ENCODE measurements around the gene NKX2-2. TPM values are rescaled to one million over a fixed set of nuclear protein-coding genes. Genes with fewer than 3 reads are reported as not detected.

The NKX2-2 gene
- total RNA-seq, 6 experiments from 2014 or later = 0.32 to 0.63 (median 0.44) TPM; not detected in 2

DNA sequence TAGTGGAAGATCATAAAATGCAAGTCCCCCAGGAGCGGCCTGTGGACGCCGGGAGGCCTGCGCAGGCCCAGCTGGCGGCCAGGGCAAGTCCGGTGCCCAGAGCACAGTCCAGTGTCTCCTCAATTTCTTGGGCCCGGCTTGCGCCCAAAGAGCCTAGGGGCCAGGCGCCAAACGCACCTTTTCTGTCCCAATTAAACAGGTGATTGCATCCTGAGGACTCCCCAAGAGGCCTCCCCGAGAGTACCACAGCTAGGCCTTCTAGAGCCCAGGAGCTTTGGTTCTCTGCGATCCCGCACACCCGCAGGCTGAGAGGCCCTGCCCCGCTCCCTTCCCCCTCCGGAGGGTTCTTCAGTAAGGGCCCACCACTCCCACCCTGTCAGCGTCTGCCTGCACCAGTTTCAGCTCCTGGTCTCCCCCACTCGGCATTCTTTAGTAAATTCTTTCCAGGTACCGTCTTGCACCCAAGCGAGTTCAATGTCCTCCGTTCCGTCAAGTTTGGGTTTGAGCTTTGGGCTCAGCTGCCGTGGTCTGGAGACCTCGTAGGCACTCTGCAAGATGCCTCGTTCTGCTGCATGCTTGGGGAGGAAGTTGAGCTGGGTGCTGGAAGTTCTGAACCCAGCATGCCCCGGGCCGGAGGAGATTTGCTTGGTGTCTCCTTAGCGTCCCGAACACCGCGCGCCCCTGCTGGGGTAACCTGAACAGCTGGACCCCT lies 3.9 kb upstream of the NKX2-2 start:
- Mint-ChIP-seq H3K4me1 (ENCODE audit: low read depth) (peaks cover 23% of the 10 kb centered on the region), H3K27ac (no peak overlapping the region)

DNA sequence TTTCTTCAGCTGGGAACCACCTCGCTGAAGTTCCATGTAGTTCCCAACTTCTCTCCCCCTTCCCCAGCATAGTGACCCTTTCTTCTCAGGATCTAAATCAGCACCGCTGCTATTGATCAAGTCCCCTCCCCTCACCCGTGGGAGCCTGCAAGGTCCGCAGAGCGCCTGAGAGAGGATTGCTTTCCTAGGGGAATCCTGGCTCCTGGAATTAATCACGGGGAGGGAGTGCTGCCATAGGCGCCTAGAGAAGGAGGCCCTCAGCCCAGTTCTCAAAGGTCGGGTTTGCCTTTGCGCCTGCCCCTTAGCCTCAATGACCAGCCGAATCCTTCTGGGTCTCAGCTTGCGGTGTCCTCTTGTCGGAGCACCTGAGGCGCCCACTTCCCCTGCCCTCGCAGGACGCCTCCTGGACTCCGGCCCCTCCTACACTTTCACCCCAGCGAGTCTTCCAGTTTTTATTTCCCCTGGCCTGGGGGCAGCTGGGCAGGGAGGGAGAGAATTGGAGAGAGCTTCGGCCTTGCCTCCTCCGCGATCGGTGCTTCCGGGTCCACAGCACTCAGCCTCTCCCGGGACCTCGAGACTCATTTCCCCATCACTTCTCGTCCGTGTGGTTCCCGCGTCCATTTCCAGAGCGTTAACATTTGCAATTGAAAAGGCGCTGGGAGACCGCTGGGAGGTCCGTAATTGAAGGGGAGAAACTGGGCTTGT lies 3.1 kb upstream of the NKX2-2 start:
- no peak for DNase-seq
- H3K27ac Mint-ChIP-seq = no peak overlapping the region
- peaks cover 23% of the 10 kb centered on the region for H3K4me1 Mint-ChIP-seq (ENCODE audit: low read depth)
- peaks cover 70% of the 10 kb centered on the region for H3K27me3 Mint-ChIP-seq (ENCODE audit: insufficient read depth)
- TF ChIP-seq, protein P1, sequence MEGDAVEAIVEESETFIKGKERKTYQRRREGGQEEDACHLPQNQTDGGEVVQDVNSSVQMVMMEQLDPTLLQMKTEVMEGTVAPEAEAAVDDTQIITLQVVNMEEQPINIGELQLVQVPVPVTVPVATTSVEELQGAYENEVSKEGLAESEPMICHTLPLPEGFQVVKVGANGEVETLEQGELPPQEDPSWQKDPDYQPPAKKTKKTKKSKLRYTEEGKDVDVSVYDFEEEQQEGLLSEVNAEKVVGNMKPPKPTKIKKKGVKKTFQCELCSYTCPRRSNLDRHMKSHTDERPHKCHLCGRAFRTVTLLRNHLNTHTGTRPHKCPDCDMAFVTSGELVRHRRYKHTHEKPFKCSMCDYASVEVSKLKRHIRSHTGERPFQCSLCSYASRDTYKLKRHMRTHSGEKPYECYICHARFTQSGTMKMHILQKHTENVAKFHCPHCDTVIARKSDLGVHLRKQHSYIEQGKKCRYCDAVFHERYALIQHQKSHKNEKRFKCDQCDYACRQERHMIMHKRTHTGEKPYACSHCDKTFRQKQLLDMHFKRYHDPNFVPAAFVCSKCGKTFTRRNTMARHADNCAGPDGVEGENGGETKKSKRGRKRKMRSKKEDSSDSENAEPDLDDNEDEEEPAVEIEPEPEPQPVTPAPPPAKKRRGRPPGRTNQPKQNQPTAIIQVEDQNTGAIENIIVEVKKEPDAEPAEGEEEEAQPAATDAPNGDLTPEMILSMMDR (IDR thresholded peaks at IDR 0.05) = no peak
- no peak overlapping the region; the same call in 1 of the 2 replicates for H3K4me3 Mint-ChIP-seq
- no peaks in the 10 kb centered on the region for H3K36me3 Mint-ChIP-seq (ENCODE audit: low read depth)
- no peaks in the 10 kb centered on the region for H3K9me3 Mint-ChIP-seq

More for the DNA sequence above, 3.9 kb upstream of the NKX2-2 start:
- Mint-ChIP-seq H3K27me3 (ENCODE audit: insufficient read depth) (peaks cover 67% of the 10 kb centered on the region), H3K36me3 (ENCODE audit: low read depth) (no peaks in the 10 kb centered on the region), H3K4me3 (no peak overlapping the region), H3K9me3 (no peaks in the 10 kb centered on the region)
- TF ChIP-seq, protein P1 (IDR thresholded peaks at IDR 0.05) = no peak
- no peak for DNase-seq

DNA sequence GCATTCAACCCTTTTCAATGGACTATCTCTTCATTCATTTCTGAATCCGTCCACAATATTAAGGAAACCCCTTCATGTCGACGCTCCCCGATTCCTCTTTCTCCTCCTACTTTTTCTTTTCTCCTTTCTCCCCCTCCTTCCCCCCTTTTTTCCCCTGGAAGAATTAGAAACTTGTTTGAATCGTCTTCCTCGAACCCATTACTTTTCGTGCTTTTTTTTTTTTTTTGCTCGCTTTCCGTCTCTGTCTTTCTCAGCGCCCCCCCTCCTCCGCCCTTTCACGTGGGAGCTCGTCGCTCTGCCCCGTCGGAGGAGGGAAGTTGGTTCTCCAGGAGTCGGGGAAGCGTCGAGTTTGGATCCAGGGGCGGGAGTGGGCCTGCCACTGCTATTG lies 2.3 kb upstream of the NKX2-2 start:
- no peaks in the 10 kb centered on the region; the same call in 1 of the 2 replicates for H3K9me3 Mint-ChIP-seq
- H3K4me1 Mint-ChIP-seq (ENCODE audit: low read depth) = peaks cover 22% of the 10 kb centered on the region
- DNase-seq = no peak
- H3K36me3 Mint-ChIP-seq (ENCODE audit: low read depth) = 0 out of 2 replicates have a peak, but pooled peaks cover 4% of the 10 kb centered on the region
- no peak overlapping the region for H3K27ac Mint-ChIP-seq
- H3K27me3 Mint-ChIP-seq (ENCODE audit: insufficient read depth) = peaks cover 73% of the 10 kb centered on the region
- TF ChIP-seq, protein P1 (IDR thresholded peaks at IDR 0.05) = no peak
- H3K4me3 Mint-ChIP-seq = no peak overlapping the region; the same call in 1 of the 2 replicates

DNA sequence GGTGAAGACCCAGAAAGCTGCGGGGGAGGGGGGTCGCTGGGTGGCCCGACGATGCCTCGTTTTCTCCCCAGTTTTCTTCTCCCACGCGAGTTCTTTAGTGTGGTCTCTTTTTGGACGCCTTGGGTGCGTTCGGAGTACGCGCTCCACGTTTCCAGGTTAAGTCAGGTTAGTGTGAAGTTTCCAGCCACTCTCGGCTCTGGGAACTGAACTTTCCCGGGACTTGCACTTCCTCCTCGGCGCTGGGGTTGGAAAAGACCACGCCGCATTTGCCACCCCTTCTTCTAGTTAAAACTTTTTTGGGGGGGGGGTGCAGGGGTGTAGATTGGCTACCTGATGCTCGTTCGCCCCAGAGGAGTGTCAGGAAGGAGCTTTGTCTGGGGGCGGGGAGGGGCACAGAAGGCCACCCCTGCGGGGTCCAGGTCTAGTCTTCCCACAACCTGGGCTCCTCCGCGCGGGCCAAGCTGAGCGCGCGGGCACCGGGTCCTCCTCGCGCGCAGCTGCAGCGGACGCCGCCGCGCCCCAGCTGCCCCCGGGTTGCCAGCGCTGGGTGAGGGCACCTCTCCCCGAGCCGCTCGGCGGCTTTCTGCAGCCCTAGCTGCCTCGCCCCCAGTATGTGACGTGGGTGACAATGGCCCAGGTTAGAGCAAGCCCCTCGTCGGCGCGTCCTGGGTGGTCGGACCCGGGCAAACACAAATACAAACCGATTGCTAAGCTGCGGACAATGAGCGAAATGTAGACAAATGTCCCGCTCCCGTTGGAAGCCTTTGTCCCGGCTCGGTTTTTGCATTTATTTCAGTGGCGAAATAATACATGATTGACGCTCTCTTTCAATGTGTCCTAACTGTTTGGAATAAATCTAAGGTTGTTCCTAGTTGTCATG lies 1.7 kb upstream of the NKX2-2 start:
- DNase-seq = no peak

More for the DNA sequence above, 1.7 kb upstream of the NKX2-2 start:
- TF ChIP-seq, protein P1 (IDR thresholded peaks at IDR 0.05) = no peak
- Mint-ChIP-seq H3K4me1 (ENCODE audit: low read depth) (peaks cover 16% of the 10 kb centered on the region), H3K4me3 (no peak overlapping the region; the same call in 1 of the 2 replicates), H3K27ac (no peak overlapping the region), H3K9me3 (no peaks in the 10 kb centered on the region; the same call in 1 of the 2 replicates), H3K27me3 (ENCODE audit: insufficient read depth) (peaks cover 67% of the 10 kb centered on the region), H3K36me3 (ENCODE audit: low read depth) (0 out of 2 replicates have a peak, but pooled peaks cover 5% of the 10 kb centered on the region)

Measured in HFFc6 (cell line).